HG03432 (cell line): Measurements from ENCODE around the gene CMKLR1.

ENCODE experiments used
- ATAC-seq: cut with Tn5 transposase; IDR thresholded peaks from one replicate; pipeline ENCODE4 v1.9.1; 2021; ENCODE audit warnings: mild to moderate bottlenecking, moderate library complexity; ENCODE audit not compliant: unreplicated experiment

The CMKLR1 gene, protein sequence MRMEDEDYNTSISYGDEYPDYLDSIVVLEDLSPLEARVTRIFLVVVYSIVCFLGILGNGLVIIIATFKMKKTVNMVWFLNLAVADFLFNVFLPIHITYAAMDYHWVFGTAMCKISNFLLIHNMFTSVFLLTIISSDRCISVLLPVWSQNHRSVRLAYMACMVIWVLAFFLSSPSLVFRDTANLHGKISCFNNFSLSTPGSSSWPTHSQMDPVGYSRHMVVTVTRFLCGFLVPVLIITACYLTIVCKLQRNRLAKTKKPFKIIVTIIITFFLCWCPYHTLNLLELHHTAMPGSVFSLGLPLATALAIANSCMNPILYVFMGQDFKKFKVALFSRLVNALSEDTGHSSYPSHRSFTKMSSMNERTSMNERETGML

DNA sequence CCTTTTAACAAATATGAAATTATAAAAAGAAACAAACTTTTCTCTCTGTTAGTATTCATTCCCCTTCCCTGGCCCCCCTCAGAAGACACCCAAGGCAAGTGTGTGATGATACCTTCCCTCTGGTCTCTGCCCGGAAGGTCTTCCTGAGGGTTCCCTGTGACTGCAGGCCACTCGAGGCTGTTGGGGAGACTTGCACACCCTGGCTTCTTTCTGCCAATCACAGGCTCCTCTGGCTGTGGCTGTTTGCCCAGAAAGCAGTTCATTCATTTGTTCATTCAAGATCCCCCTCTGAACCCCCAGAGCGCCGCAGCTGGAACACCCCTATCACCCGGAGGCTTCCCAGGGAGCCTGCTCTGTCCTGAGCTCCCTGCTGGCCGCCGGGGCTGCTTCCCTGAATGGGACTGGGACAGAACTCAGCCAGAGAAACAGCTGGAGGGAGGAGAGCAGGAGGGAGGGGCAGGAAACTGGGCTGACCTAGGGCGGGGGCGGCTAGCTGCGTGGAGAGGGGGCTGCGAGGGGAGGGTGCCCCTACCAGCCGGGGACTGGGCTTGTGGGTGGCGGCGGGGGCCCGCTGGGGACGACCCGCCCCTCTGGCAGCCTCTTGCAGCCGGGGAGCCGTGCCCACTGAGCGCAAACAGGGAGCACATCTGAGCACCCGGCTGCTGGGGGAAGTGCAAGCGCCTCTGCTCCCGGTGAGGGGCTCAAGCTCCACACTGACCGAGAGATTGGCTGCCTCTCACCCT lies at the start of gene CMKLR1:
Gene CMKLR1 (minus strand): TSS at position 397 of the 743 bp plus-strand sequence. CDS start 45,720 bp downstream, outside the sequence.
- no peak for ATAC-seq

DNA sequence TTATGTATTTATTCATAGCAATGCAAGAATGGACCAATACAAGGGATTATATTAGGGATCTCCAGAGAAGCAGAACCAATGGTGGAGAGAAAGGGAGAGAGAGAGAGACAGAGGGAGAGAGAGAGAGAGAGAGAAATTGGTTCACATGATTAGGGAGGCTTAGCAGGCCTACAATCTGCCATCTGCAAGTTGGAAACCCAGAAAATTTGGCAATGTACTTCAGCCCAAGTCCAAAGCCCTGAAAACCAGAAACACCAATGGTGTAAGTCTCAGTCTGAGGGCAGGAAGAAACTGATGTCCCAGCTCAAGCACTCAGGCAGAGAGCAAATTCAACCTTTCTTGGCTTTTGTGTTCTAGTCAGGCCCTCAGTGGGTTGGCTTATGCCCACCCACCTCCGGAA lies 48.7 kb upstream of the CMKLR1 start:
- ATAC-seq = no peak

DNA sequence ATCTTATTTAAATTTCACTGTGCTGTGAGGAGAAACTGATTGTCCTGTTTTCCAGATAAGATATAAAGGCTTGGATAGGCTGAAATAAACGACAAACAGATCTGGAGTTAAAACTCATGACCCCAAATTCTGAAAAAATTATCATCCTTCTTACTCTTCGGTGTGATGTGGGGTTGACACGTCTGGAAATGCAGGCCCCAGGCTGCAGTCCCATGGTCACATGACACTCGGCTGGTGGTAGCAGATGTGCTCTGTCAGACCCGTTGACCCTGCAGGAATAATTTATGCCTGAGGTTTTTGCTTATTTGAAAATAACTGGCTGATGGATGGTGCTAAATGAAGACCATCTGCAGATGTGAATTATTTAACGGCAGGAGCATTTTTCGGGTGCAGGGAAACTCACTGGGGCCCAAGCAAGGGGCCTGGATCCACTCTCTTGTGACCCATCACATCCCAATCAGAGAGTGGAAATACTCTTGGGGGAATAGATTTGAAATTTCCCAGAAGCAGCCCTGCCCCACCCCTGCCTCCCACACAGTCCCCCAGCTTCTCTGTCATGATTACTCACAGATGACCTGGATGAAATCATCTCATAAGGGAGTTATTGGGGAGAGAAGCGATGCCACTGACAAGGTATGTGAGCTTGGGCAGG lies 47.7 kb upstream of the CMKLR1 start:
- no peak for ATAC-seq

DNA sequence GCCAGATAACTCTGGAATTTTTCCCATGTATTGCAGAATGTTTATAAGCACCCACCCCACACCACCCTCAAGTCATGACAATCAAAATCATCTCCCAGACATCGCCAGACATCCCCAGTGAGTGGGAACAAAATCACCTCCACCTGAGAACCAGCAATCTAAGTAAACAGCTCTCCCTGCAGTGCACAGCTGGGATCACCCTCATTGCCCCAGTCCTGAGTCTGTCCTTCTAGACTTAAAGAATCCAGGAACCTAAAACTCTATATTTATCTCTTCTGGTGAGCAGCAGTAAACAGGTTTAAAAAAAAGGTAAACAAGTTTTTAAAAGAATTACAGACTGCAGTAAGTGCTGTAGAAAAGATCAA lies 43.3 kb upstream of the CMKLR1 start:
- no peak for ATAC-seq

DNA sequence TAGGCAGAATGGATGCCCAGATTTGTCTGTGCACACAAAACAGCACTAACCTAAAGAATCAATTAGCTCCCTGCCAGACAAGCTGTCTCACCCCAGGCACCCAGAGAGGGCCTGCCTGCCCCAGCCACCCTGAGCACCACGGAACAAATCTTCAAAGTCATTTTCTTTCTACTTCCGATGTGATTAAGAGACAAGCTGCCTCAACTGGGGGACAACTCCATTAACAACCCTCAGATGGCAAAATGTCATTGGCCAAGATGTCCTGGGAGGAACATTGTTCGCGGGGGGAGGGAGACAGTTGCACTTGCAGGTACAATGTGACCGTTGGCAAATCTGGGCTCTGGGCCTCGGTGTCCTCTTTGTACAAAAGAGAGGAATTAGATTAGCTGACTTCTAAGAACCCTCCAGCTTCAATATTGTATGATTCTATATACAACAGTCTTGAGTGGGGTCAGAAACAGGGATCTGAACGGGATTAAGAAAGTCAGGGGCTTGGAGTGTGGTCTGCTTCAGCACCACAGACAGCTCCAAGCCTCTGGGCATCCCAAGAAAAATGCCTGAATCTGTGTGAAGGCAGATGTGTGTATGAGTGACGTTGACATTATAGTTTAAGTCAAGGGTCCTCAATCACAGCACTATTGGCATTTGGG lies 42.8 kb upstream of the CMKLR1 start:
- ATAC-seq = no peak

DNA sequence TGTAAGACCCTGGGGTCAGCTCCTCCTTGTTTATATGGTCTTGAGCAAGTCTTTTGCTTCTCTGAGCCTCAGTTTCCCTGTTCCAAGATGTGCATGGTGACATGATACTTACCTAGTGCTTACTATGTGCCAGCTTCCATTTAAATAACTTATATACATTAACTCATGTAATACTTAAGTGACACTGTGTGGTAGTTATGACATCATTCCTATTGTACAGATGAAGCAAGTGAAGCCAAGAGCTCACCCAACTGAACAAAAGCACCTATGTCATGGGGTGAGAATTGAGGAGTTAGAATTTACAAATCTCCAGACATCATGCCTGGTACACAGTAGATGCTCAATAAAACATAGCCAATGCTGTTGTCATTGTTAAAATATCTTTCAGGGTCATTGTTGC lies 41.3 kb upstream of the CMKLR1 start:
- ATAC-seq = no peak

DNA sequence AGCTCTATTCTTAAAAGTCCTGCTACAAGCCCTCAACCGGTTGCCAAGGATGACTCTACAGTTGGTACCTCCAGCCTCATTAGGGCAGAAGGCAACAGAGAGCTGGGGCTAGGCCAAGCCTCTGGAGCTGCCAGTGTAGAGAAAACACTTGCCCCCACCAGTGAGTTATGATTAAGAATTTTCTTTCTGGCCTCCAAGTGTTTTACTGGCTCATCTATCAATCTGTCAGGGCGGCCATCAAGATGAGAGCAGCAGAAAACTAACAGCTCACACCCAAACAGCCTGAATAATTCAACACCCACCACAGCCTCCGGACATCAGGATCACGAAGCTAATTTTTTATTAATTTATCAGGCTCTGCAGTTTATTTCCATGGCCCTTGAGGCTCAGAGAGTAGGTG lies 40.7 kb upstream of the CMKLR1 start:
- ATAC-seq = no peak

DNA sequence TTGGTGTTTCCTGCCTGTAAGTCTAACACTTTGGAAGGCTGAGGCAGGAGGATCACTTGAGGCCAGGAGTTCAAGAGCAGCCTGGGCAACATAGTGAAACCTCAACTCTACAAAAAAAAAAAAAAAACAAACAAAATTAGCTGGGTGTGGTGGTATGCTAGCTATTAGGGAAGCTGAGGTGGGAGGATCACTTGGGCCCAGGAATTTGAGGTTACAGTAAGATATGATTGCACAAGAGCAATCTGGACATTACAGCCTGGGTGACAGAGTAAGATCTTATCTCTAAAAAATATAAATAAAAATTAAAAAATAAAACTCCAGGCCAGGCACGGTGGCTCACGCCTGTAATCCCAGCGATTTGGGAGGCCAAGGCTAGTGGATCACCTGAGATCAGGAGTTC lies 39.8 kb upstream of the CMKLR1 start:
- ATAC-seq = no peak

DNA sequence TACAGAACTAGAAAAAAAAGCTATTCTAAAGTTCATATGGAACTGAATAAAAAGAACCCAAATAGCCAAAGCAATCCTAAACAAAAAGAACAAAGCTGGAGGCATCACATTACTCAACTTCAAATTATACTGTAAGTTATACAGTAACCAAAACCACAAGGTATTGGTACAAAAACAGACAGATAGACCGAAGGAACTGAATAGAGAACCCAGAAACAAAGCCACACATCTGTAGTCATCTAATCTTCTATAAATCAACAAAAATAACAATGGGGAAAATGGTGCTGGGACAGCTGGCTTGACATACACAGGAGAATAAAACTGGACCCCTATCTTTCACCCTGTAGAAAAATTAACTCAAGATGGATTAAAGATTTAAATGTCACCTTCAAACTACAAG lies 38.1 kb upstream of the CMKLR1 start:
- ATAC-seq = no peak

DNA sequence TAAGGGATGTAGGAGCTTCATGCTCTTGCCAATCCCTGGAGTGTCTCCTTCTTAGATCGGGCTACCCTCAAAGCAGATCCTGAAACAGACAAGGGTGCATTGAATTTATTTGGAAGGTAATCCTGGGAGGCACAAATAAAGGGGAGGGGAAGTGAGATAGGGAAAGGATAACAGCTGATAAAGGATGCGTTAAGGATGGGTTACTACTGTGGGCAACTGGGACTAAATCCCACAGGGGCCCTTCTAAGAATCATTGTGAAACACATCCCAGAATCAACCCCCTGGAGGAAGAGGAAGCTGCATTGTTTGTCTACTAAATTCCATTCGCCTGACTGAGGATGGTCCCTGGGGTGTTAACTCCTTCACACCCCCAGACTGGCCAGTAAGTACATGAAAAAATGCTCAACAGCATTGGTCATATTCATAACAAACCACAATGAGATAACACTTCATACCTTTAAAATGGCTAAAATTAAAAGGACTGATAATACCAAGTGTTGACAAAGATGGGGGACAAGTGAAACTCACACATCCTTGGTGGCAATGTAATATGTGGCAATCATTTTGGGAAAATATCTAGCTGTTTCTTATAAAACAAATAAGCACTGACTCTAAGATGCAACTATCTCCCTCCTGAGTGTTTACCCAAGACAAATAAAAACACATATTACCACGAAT lies 37.0 kb upstream of the CMKLR1 start:
- ATAC-seq = no peak

DNA sequence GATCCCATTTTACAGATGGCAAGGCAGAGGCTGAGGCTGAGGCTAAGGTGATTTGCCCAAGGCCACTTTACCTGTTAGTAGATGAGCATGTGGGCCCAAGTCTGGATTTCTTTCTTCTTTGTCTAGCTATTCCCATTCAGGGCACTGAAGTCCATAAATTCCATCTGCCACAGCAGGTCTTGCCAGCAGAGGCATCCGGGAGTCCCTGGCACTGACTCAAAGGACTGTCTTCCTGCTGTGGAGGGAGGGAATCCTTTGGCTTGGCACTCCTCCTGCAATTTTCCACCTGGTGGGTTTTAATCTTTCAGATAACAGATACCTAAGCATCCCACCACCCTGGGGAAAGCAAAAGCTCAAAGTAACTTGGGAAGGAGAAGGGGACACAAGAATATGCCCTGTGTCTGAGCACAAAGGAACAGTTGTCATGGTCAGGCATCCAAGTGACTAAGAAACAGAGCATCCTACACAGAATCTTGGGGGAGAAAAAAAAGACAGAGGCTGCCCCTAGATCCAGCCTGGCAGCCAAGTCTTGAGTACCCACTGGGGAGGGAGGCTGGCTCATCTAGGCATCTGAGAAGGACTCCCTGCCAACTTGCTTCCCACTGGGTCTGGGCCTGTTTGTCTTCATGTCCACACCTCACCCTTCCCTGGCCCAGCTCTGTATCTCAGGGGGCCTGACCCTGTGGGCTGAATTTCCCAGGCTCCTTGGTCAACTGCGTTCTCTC lies 35.6 kb upstream of the CMKLR1 start:
- no peak for ATAC-seq

DNA sequence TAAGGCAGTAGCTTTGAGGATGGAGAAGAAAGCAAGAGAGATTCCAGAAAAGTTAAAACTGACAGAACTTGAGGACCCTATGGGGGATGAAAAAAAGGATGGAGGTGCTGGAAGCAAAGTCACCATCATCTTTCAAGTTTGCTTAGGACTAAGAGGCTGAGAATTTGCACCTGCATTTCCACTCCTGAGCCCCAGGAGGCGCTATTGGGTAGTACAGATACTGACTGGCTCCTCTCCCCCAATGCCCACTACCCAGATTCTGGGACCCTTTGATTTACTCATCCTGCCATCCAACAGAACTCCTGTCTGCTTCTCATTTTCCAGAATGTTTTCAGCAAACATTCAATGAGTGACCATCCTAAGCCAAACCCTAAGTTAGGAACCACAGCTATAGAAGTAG lies 34.0 kb upstream of the CMKLR1 start:
- ATAC-seq = no peak

DNA sequence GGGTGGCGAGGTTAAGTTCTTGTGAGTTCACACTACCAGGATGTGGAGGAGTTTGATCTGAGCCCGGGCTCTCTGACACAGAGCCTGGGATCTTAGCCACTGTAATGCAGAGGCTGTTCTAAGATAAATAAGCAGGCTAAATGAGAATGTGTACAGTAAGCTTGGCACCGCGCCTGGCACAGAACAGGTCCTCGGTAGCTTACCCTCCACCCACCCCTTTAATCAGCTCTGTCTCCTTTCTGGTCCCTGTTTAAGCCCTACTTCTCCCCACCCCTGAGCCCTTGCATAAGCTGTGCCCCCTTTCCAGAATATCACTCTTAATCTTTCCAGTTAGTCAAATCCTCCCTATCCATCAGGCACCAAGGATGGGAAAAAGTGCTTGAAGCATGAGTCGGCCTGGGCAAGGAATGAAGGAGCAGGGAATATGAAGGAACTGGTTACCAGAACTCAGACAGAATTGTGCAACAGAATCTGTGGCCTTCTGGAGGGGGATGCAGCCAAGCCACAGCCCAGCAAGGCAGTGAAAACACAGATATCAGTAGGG lies 32.8 kb upstream of the CMKLR1 start:
- ATAC-seq = no peak

DNA sequence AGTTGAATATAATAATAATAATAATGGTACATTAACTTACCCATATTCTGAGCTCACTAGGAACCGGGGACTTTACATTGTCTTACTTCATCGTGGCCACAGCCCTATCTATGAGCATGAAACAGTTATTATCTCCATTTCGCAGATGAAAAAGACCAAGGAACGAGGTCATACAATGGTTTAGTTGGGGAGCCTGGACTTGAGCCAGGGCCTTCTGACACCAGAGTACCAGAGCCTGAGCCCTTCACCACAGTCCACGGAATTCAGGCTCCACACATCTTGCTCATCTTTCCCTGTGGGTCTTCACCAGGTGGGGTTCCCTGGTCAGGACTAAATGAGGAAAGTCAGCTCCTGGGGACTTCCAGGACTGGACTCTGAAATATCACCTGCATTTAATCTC lies 31.3 kb upstream of the CMKLR1 start:
- ATAC-seq = no peak

DNA sequence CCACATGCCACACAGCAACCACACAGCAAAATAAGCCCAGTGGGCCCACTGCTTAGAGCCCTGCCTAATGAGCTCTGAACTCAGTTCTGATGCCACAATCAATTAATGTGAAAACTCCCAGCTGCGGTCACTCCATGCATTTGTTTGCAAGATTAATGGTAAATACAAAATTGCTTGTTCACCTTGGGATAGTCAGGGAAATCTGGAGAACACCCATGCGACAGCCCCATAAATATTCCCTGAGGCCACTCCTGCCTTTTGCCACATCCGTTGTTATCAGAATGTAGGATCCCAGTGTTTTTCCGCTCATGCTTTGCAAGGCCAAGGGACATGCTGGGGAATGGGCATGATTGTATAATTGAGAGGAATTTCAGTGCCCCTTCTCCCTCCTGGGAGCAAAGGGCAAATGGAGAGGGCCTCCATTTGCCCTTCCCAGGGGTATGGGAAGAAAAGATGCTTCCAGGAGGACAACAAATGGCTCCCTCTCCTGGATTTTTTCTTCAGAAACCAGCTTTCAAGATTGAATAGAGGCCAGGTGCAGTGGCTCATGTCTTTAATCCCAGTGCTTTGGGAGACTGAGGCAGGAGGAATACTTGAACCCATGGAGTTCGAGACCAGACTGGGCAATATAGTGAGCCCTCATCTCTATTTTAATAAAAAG lies 30.8 kb upstream of the CMKLR1 start:
- ATAC-seq = no peak

DNA sequence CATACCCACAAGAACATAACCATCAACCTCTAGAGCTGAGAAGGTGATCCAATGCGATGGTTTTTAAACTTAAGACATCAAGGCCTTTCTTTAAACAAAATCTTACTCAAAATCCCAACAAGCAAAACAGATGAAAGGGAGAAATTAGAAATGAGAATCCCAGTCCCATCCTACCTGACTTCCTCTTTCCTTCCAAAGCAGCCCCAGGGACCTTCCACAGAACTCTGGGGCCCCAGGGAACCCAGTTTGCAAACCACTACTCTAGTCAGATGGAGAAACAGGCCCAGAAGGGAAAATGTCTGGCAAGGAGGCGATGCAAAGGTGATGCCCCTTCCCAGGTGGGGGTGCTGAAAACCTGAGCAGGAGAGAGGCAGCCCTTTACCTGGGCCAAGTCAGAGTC lies 29.0 kb upstream of the CMKLR1 start:
- no peak for ATAC-seq

DNA sequence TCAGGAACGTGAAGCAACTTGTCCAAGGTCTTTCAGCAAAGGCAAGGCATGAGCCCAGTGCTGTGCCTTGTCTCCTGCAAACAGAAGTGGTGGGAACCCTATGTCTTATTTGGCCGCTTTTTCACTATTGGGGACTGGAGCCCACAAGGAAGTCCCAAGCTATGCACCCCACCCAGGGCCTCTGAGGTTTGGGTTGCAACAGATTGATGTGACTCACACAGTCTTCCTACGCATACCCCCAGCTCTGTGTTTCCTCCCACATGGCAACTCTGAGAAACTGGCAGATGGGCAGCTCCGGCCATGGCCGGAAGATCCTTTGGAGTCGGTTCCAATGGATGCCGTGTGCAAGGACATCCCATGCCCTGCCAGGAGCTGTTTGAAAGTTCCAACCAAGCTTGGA lies 28.3 kb upstream of the CMKLR1 start:
- no peak for ATAC-seq

DNA sequence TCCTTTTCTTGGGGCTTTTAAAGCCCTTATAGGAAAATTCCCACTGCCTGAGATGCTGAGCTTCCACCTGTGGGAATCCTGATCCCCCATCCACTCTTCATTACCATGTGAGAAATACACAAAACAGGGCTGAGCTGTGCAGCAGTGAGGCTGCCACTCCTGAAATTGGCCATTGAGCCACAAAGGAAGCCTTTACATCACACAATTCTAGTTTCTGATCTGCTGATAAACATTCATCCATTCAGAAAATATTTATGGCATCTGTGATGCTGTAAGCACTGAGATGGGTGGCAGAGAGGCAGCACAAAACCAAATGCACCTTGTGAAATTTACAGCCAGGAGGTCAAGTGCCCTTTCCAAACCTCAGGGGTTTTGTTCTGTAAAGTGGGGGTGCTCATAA lies 26.2 kb upstream of the CMKLR1 start:
- no peak for ATAC-seq

DNA sequence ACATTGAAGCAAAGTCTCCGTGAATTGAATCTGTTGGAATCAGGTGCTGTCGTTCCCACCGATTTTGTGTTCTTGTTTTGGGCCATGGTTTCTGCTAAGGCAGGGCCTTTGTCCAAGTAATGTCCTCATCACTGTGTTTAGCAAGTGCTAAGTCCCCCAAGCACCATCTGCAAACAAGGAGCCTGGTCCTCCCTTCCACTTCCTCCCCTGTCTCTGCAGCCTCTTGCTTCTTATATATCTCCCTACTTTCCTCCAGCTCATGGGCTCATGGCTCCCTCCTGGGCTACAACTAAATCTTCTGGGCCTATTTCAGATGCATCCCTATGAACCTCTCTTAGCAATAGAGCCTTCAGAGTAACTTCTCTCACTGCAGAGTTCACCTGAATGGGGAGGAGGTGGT lies 25.8 kb upstream of the CMKLR1 start:
- no peak for ATAC-seq

DNA sequence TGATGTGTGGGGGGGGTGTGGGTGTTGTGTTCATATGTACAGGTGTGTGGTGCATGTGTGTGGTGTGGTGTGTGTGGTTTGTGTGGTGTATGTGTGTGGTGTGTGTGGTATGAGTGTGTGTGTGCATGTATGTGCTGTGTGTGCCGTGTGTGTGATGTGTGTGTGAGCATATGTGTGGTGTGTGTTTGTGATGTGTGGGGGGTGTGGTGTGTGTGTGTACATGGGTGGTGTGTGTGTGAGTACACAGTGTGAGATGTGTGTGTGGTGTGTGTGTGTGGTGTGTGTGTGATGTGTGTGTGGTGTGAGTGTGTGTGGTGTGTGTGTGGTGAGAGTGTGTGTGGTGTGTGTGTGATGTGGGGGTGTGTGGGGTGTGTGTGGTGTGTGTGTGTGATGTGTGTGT lies 24.5 kb upstream of the CMKLR1 start:
- no peak for ATAC-seq
